MG63 (cell line): Measurements from ENCODE around the gene HNRNPL. TPM values are rescaled to one million over a fixed set of nuclear protein-coding genes. Genes with fewer than 3 reads are reported as not detected.
"Not testable (repeated sequence)": the region's sequence is repeated elsewhere in the genome, so short reads cannot be mapped to it uniquely, and the experiment has no call there.

Experiments used
- DNase-seq: peaks from one replicate; pipeline ENCODE4 v3.0.0-alpha.2; 2020
- H3K27me3 ChIP-seq: fragments of 250-450 bp; sonication (Bioruptor Pico); 2 replicates; pipeline ENCODE4 v1.5.1; 2020; ENCODE audit warnings: mild to moderate bottlenecking, moderate library complexity
- H3K36me3 ChIP-seq: fragments of 250-450 bp; sonication (Bioruptor Pico); 2 replicates; pipeline ENCODE4 v1.5.1; 2020; ENCODE audit warnings: mild to moderate bottlenecking, moderate library complexity
- H3K4me3 ChIP-seq: fragments of 250-450 bp; sonication (Bioruptor Pico); 2 replicates; pipeline ENCODE4 v1.5.1; 2020; ENCODE audit warnings: mild to moderate bottlenecking, moderate library complexity
- H3K9me3 ChIP-seq: fragments of 250-450 bp; sonication (Bioruptor Pico); 2 replicates; pipeline ENCODE4 v1.5.1; 2020; ENCODE audit warnings: mild to moderate bottlenecking, moderate library complexity
- total RNA-seq: library from RNA; depleted of rRNA; stranded (reverse); fragments of >200 nt; shearing (Covaris generic); gene quantifications from 2 replicates; pipeline ENCODE4 v1.2.3, GENCODE V29; 2014; ENCODE audit warnings: low replicate concordance; rRNA removed

HNRNPL gene
- 385 and 511 TPM in 2 replicates for total RNA-seq

- H3K36me3 ChIP-seq: peaks cover 42% of the 10 kb centered on the region
- H3K27me3 ChIP-seq: no peaks in the 10 kb centered on the region
- H3K9me3 ChIP-seq: no peaks in the 10 kb centered on the region
- H3K4me3 ChIP-seq: peak within 1 kb of the TSS; percentile 93
- DNase-seq: peak; percentile 100
These were observed at the start of gene HNRNPL for GRCh38 chr19:38849860-38850435. Gene HNRNPL, minus strand, starts transcription at chr19:38849986. Its CDS starts 20 bp downstream, at chr19:38849966.

GRCh38 chr19:38898788-38899446 is 49.1 kb upstream of the HNRNPL start:
- Histone ChIP-seq H3K9me3 (peaks cover 4% of the 10 kb centered on the region), H3K4me3 (peak overlapping the region; percentile 79), H3K36me3 (peaks cover 2% of the 10 kb centered on the region; the same call in 1 of the 2 replicates), H3K27me3 (no peaks in the 10 kb centered on the region)
- peak; percentile 16 for DNase-seq

- H3K4me3 ChIP-seq: no peak overlapping the region
- no peaks in the 10 kb centered on the region for H3K27me3 ChIP-seq
- no peaks in the 10 kb centered on the region for H3K36me3 ChIP-seq
- H3K9me3 ChIP-seq: no peaks in the 10 kb centered on the region
- no peak for DNase-seq
These were observed 45.2 kb upstream of the HNRNPL start for GRCh38 chr19:38894968-38895367.

- DNase-seq: no peak
- H3K9me3 ChIP-seq: no peaks in the 10 kb centered on the region
- peaks cover 9% of the 10 kb centered on the region; the same call in 1 of the 2 replicates for H3K36me3 ChIP-seq
- no peak overlapping the region for H3K4me3 ChIP-seq
- H3K27me3 ChIP-seq: no peaks in the 10 kb centered on the region
These were observed 43.6 kb upstream of the HNRNPL start for GRCh38 chr19:38893341-38893771.

GRCh38 chr19:38892841-38893240 is 43.1 kb upstream of the HNRNPL start:
- H3K36me3 ChIP-seq: peaks cover 12% of the 10 kb centered on the region
- no peak for DNase-seq
- no peaks in the 10 kb centered on the region for H3K9me3 ChIP-seq
- H3K4me3 ChIP-seq: no peak overlapping the region
- no peaks in the 10 kb centered on the region for H3K27me3 ChIP-seq

- no peak for DNase-seq
- Histone ChIP-seq H3K27me3 (no peaks in the 10 kb centered on the region), H3K9me3 (no peaks in the 10 kb centered on the region), H3K4me3 (no peak overlapping the region), H3K36me3 (peaks cover 19% of the 10 kb centered on the region)
These were observed 42.0 kb upstream of the HNRNPL start for GRCh38 chr19:38891771-38892170.

GRCh38 chr19:38890686-38891085 is 40.9 kb upstream of the HNRNPL start:
- DNase-seq: no peak
- Histone ChIP-seq H3K9me3 (no peaks in the 10 kb centered on the region), H3K36me3 (peaks cover 19% of the 10 kb centered on the region), H3K4me3 (no peak overlapping the region), H3K27me3 (no peaks in the 10 kb centered on the region)

- Histone ChIP-seq H3K27me3 (no peaks in the 10 kb centered on the region), H3K9me3 (no peaks in the 10 kb centered on the region), H3K4me3 (no peak overlapping the region), H3K36me3 (peaks cover 19% of the 10 kb centered on the region)
- DNase-seq: no peak
These were observed 40.0 kb upstream of the HNRNPL start for GRCh38 chr19:38889803-38890202.

- no peak overlapping the region for H3K4me3 ChIP-seq
- H3K9me3 ChIP-seq: no peaks in the 10 kb centered on the region
- no peak for DNase-seq
- no peaks in the 10 kb centered on the region for H3K27me3 ChIP-seq
- H3K36me3 ChIP-seq: peaks cover 19% of the 10 kb centered on the region
These were observed 39.1 kb upstream of the HNRNPL start for GRCh38 chr19:38888876-38889275.

- not testable (repeated sequence) for H3K9me3 ChIP-seq, H3K27me3 ChIP-seq, DNase-seq, H3K4me3 ChIP-seq
- H3K36me3 ChIP-seq: peaks cover 19% of the 10 kb centered on the region
These were observed 34.9 kb upstream of the HNRNPL start for GRCh38 chr19:38884691-38885090.

GRCh38 chr19:38883286-38883685 is 33.5 kb upstream of the HNRNPL start:
- no peak overlapping the region for H3K4me3 ChIP-seq
- no peaks in the 10 kb centered on the region for H3K9me3 ChIP-seq
- no peak for DNase-seq
- H3K27me3 ChIP-seq: no peaks in the 10 kb centered on the region
- H3K36me3 ChIP-seq: peaks cover 10% of the 10 kb centered on the region

- no peaks in the 10 kb centered on the region for H3K9me3 ChIP-seq
- DNase-seq: no peak
- H3K36me3 ChIP-seq: no peaks in the 10 kb centered on the region
- H3K27me3 ChIP-seq: no peaks in the 10 kb centered on the region
- no peak overlapping the region for H3K4me3 ChIP-seq
These were observed 31.3 kb upstream of the HNRNPL start for GRCh38 chr19:38880882-38881609.

- no peak for DNase-seq
- Histone ChIP-seq H3K36me3 (no peaks in the 10 kb centered on the region), H3K4me3 (no peak overlapping the region), H3K9me3 (no peaks in the 10 kb centered on the region), H3K27me3 (no peaks in the 10 kb centered on the region)
These were observed 30.5 kb upstream of the HNRNPL start for GRCh38 chr19:38880076-38880881.

- H3K36me3 ChIP-seq: no peaks in the 10 kb centered on the region
- no peak for DNase-seq
- H3K4me3 ChIP-seq: no peak overlapping the region
- no peaks in the 10 kb centered on the region for H3K27me3 ChIP-seq
- no peaks in the 10 kb centered on the region for H3K9me3 ChIP-seq
These were observed 29.6 kb upstream of the HNRNPL start for GRCh38 chr19:38879400-38879751.

- no peaks in the 10 kb centered on the region for H3K36me3 ChIP-seq
- H3K4me3 ChIP-seq: no peak overlapping the region
- DNase-seq: no peak
- H3K27me3 ChIP-seq: no peaks in the 10 kb centered on the region
- no peaks in the 10 kb centered on the region for H3K9me3 ChIP-seq
These were observed 29.0 kb upstream of the HNRNPL start for GRCh38 chr19:38878575-38879399.
